Measurements from ENCODE around the gene AGRN.
"Not testable (repeated sequence)": the region's sequence is repeated elsewhere in the genome, so short reads cannot be mapped to it uniquely, and the experiment has no call there.

Gene AGRN

DNA sequence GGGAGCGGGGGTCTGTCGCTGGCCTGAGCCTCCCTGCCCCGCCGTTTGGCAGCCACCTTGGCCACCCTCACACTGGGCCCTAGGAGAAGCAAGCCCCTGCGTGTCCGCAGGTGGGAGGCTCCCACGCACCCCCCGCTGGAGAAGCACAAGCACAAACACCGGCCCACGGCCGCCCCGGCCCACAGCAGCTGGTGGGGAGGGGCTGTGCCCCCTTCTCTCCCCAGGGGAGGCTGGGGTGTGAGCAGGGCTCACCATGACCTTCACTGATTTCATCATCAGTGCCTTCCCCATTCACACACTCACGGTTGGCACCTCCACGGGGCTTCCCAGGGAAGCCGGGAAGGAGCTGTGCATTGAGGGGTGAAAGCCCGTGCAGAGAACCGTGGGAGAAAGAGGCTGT is 7.9 kb downstream of the AGRN start:
- POLR2A ChIA-PET = no interaction called here
- no peak for DNase-seq (ENCODE audit: low read depth, low spot score)
- CTCF ChIA-PET = no interaction called here
- no peak overlapping the region for H3K4me3 ChIP-seq (ENCODE audit: low read depth, low read length)
- TF ChIP-seq CTCF (IDR thresholded peaks at IDR 0.05; ENCODE audit: insufficient read depth, low read length, missing control alignments) = no peak

- POLR2A ChIA-PET = interaction anchor here (1.2 kb wide), 1 partner anchor 13 kb away, joined by 5 read pairs; no protein-coding TSS in a partner anchor
- not testable (repeated sequence) for H3K4me3 ChIP-seq (ENCODE audit: low read depth, low read length); DNase-seq (ENCODE audit: low read depth, low spot score)
- CTCF ChIA-PET = interaction anchor here (1.1 to 2.7 kb wide), 7 partner anchors 7 to 340 kb away, joined by 3 to 17 read pairs (median 4); partner anchors contain the start of gene AGRN
Measured at GRCh38 chr1:1030867-1031658, 11.1 kb downstream of the AGRN start.

DNA sequence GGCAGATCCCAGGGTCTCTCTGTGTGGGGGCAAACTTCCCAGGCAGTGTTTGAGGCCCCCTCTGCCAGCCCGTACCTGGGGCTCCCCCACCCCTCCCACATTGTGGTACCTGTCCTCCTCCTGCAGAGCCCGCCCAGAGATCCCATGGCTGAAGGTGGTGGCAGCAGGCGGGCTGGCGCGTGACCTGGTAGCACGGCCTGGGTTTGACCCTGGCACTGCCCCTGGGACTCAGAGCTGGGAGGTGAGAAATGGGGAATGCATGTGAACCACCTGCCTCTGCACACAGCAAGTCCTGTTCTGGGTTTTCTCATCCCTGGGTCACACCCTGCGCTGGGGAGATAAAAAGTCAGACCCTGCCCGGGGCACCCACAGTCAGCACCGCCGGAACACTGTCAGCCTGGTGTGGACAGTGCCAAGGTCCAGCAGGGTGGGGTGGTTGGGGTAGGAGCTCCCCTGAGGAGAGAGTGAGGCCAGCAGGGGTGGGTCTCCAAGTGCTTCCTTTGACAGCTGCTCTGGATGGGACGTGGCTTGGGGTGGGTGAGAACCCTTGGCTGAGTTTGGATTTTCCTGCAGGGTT is 11.8 kb downstream of the AGRN start:
- H3K4me3 ChIP-seq (ENCODE audit: low read depth, low read length) = no peak overlapping the region
- POLR2A ChIA-PET = interaction anchor here (1.2 kb wide), 1 partner anchor 14 kb away, joined by 5 read pairs; no protein-coding TSS in a partner anchor
- no peak for DNase-seq (ENCODE audit: low read depth, low spot score)
- CTCF ChIA-PET = interaction anchor here (0.7 to 2.7 kb wide), 8 partner anchors 8 to 339 kb away, joined by 3 to 17 read pairs (median 4); partner anchors contain the start of gene AGRN
- no peak for TF ChIP-seq CTCF (IDR thresholded peaks at IDR 0.05; ENCODE audit: insufficient read depth, low read length, missing control alignments)

DNA sequence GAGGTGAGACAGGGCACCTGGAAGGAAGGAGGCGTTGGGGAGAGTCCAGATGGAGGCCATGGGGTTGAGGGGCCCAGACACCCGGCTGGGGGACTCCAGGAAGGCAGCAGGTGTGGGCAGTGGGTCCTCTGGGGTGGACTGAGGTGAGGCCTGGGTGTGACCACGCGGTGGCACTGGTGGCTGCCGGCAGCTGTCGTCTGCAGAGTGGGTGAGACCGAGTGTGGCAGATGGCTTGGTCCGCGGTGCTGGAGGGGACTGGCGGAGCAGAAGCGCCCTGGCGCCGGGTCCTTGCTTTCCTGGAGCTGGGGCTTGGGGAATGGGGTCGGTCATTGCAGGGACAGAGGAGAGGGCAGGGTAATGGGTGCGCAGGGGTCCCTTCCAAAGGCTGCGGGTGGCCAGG is 12.5 kb downstream of the AGRN start:
- POLR2A ChIA-PET = interaction anchor here (0.8 to 1.2 kb wide), 2 partner anchors 13 to 14 kb away, joined by 3 to 5 read pairs; partner anchors contain the start of gene AGRN
- no peak for DNase-seq (ENCODE audit: low read depth, low spot score)
- no peak overlapping the region for H3K4me3 ChIP-seq (ENCODE audit: low read depth, low read length)
- CTCF ChIA-PET = interaction anchor here (0.7 to 2.7 kb wide), 9 partner anchors 7 to 339 kb away, joined by 3 to 17 read pairs (median 5); partner anchors contain the start of gene AGRN
- no peak for TF ChIP-seq CTCF (IDR thresholded peaks at IDR 0.05; ENCODE audit: insufficient read depth, low read length, missing control alignments)

DNA sequence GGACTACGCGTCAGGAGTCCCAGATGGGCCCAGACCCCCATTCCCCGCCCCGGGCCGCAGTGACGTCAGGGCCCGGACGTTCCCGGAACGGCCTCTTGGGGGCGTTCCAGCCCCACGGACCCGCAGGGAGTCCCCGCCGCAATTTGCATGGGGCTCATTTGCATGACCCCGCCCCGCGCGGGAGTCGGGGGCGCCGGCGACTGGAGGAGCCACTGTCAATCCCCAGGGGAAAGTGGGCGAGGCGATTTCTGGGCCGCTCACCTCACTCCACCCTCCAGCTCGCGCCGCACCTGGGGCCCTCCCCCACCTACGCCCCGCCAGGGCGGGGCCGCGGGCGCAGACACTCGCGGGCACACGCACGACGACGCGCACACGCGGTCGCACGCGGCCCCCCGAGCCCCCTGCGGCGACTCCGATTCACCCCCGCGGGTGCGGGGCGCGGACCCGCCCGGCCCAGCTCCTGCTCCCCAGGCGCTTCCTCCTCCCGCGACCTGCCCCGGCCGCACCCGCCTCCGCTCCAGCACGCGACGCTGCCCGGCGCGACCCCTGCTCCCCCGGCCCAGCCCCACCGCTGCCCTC is 13.2 kb downstream of the AGRN start:
- H3K4me3 ChIP-seq (ENCODE audit: low read depth, low read length) = peak overlapping the region; percentile 29
- POLR2A ChIA-PET = interaction anchor here (0.6 to 0.8 kb wide), 2 partner anchors 14 kb away, joined by 3 read pairs; partner anchors contain the start of gene AGRN
- CTCF ChIA-PET = interaction anchor here (0.8 to 2.7 kb wide), 8 partner anchors 8 to 338 kb away, joined by 3 to 17 read pairs (median 6); partner anchors contain the start of gene AGRN
- TF ChIP-seq CTCF (IDR thresholded peaks at IDR 0.05; ENCODE audit: insufficient read depth, low read length, missing control alignments) = peak; percentile 82
- no peak for DNase-seq (ENCODE audit: low read depth, low spot score)

DNA sequence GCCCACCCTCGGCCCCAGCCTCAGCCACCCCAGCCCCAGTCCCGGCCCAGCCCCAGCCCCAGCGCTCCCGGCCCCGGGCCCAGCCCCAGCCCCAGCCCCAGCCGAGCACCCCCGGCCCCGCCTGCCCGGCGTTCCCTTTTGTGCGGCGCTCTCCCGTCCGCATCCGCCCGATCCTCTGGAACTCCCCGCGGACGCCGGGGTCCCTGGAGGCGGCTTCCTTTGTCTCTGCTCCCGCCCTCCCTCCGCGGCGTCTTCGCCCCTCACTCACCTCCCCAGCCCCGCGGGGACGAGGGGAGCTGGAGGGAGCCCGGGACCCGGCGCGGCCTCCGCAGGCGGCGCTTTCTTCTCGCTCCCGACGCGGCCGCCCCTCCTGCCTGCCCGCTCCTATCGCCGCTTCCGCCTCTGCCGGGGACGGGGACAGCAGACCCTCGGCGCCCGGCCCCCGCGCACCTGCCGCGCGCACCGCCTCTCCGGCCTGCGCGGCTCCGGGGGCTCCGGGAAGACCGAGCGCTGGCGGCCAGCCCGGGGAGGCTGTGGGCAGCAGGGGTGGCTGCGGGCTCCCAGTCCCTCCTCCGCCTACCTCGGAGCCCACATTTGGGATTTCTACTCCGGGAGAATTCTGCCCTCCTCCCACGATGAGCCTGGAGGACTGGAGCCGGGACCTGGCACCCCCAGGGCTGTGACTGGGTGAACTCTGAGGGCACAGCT is 14.0 kb downstream of the AGRN start:
- no peak for DNase-seq (ENCODE audit: low read depth, low spot score)
- CTCF ChIA-PET = interaction anchor here (0.8 to 2.4 kb wide), 5 partner anchors 10 to 174 kb away, joined by 3 to 11 read pairs (median 6); no protein-coding TSS in a partner anchor
- H3K4me3 ChIP-seq (ENCODE audit: low read depth, low read length) = no peak overlapping the region
- TF ChIP-seq CTCF (IDR thresholded peaks at IDR 0.05; ENCODE audit: insufficient read depth, low read length, missing control alignments) = no peak
- POLR2A ChIA-PET = interaction anchor here (0.6 kb wide), 1 partner anchor 14 kb away, joined by 3 read pairs; the partner anchor contains the start of gene AGRN
